ENCODE data around the gene INSIG2.

- no peak for TF ChIP-seq CTCF (conservative IDR thresholded peaks at IDR 0.05; ENCODE audit: low read depth, low read length)
- no peak for TF ChIP-seq EZH2 (IDR thresholded peaks at IDR 0.05; ENCODE audit: borderline replicate concordance, low read depth, low read length, poor library complexity, severe bottlenecking)
Measured at GRCh38 chr2:118044854-118045253, 43.4 kb upstream of the INSIG2 start.
